Measurements from ENCODE around the gene SLC22A2. TPM values are rescaled to one million over a fixed set of nuclear protein-coding genes. Genes with fewer than 3 reads are reported as not detected.
"Not testable (repeated sequence)": the region's sequence is repeated elsewhere in the genome, so short reads cannot be mapped to it uniquely, and the experiment has no call there.

SLC22A2 gene
- total RNA-seq, 4 donors from 2014 or later = not detected

GRCh38 chr6:160239929-160240690 lies 18.5 kb downstream of the SLC22A2 start:
- no peak overlapping the region for H3K4me3 ChIP-seq
- H3K27me3 ChIP-seq = no peaks in the 10 kb centered on the region
- no peak for DNase-seq
- in situ Hi-C loops (cut with MboI; ENCODE audit: low pct_ligation_motif_present in 1 of 4, low pct_unique_long_range_greater_than_20kb in 1 of 4, low sequenced_read_pairs in 3 of 4) = no loop called here
- WGBS, 2 donors (ENCODE audit: low coverage in 1 of 2) = 83 to 84% methylated on average over 4 of the region's 4 CpGs
- H3K36me3 ChIP-seq = no peaks in the 10 kb centered on the region
- intact Hi-C loops (cut with DNase I; ENCODE audit: low total_unique reads) = no loop called here
- TF ChIP-seq POLR2AphosphoS5 (IDR thresholded peaks at IDR 0.05) = no peak
- TF ChIP-seq EP300 (IDR thresholded peaks at IDR 0.05; ENCODE audit: low read depth) = no peak
- no peak for TF ChIP-seq POLR2A (IDR thresholded peaks at IDR 0.05)
- no peak for TF ChIP-seq CTCF (IDR thresholded peaks at IDR 0.05)
- peak overlapping the region in 1 of 4 donors; percentile 66 for H3K27ac ChIP-seq
- peaks cover 0 to 24% (median 13%) of the 10 kb centered on the region in 4 donors for H3K4me1 ChIP-seq
- no peaks in the 10 kb centered on the region for H3K9me3 ChIP-seq

- Histone ChIP-seq H3K4me1 (peaks cover 0 to 24% (median 13%) of the 10 kb centered on the region in 4 donors), H3K27me3 (no peaks in the 10 kb centered on the region), H3K9me3 (no peaks in the 10 kb centered on the region), H3K4me3 (no peak overlapping the region), H3K36me3 (no peaks in the 10 kb centered on the region), H3K27ac (peak overlapping the region; percentile 66 to 79 (median 72))
- intact Hi-C loops (cut with DNase I; ENCODE audit: low total_unique reads) = no loop called here
- in situ Hi-C loops (cut with MboI; ENCODE audit: low pct_ligation_motif_present in 1 of 4, low pct_unique_long_range_greater_than_20kb in 1 of 4, low sequenced_read_pairs in 3 of 4) = no loop called here
- WGBS, 2 donors (ENCODE audit: low coverage in 1 of 2) = 62 to 64% methylated on average over 4 to 5 of the region's 5 CpGs
- peak; percentile 52 for DNase-seq
- no peak for TF ChIP-seq POLR2AphosphoS5 (IDR thresholded peaks at IDR 0.05)
- no peak for TF ChIP-seq CTCF (IDR thresholded peaks at IDR 0.05)
- no peak for TF ChIP-seq POLR2A (IDR thresholded peaks at IDR 0.05)
Observed at GRCh38 chr6:160238761-160239751, 19.6 kb downstream of the SLC22A2 start.

DNA sequence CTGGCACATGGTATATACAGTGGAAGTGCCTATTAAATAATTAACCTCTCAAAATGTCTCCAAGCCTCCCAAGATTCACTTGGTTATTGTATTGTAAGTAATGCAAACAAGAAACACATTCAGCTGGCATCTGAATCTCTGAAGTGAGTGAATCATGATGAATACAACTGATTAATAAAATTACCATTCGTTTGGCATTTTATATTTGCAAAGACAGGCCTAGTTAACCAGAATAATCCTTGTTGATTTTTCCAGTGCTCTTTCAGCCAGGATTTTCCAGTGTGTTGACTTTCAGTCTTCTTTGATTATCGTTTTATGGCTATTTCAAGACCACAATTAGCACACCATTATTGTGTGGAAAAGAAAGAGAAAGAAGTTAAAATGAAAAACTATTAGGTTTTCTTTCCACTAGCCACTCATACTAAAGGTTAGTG lies 20.3 kb downstream of the SLC22A2 start:
- H3K4me3 ChIP-seq = no peak overlapping the region
- H3K9me3 ChIP-seq = no peaks in the 10 kb centered on the region
- TF ChIP-seq EP300 (IDR thresholded peaks at IDR 0.05; ENCODE audit: low read depth) (no peak), POLR2A (IDR thresholded peaks at IDR 0.05) (no peak), CTCF (IDR thresholded peaks at IDR 0.05) (no peak), POLR2AphosphoS5 (IDR thresholded peaks at IDR 0.05) (no peak)
- in situ Hi-C loops (cut with MboI; ENCODE audit: low pct_ligation_motif_present in 1 of 4, low pct_unique_long_range_greater_than_20kb in 1 of 4, low sequenced_read_pairs in 3 of 4) = no loop called here
- peaks cover 0 to 24% (median 13%) of the 10 kb centered on the region in 4 donors for H3K4me1 ChIP-seq
- intact Hi-C loops (cut with DNase I; ENCODE audit: low total_unique reads) = no loop called here
- 21 to 25% methylated on average over 2 of the region's 2 CpGs for WGBS, 2 donors (ENCODE audit: low coverage in 1 of 2)
- H3K27ac ChIP-seq = peak overlapping the region; percentile 66 to 79 (median 72)
- H3K36me3 ChIP-seq = no peaks in the 10 kb centered on the region
- no peak for DNase-seq
- H3K27me3 ChIP-seq = no peaks in the 10 kb centered on the region

DNA sequence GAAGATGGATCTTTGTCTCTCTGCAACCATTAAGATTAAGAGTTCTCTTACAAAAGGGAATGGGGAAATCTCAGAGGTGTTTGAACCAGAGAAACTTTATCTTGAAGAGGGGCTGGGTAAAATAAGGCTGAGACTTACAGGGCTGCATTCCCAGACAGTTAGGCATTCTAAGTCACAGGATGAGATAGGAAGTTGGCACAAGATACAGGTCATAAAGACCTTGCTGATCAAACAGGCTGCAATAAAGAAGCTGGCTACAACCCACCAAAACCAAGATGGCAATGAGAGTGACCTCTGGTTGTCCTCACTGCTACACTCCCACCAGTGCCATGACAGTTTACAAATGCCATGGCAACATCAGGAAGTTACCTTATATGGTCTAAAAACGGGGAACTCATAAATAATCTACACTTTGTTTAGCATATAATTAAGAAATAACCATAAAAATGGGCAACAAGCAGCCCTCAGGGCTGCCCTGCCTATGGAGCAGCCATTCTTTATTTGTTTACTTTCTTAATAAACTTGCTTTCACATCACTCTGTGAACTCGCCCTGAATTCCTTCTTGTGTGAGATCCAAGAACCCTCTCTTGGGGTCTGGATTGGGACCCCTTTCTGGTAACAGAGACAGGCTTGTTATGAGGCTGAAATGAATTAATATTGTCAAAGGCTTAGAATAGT lies 20.9 kb downstream of the SLC22A2 start:
- in situ Hi-C loops (cut with MboI; ENCODE audit: low pct_ligation_motif_present in 1 of 4, low pct_unique_long_range_greater_than_20kb in 1 of 4, low sequenced_read_pairs in 3 of 4); H3K4me3 ChIP-seq; H3K36me3 ChIP-seq; intact Hi-C loops (cut with DNase I; ENCODE audit: low total_unique reads); DNase-seq; H3K9me3 ChIP-seq; H3K27me3 ChIP-seq: not testable (repeated sequence)
- Histone ChIP-seq H3K4me1 (peaks cover 0 to 24% (median 13%) of the 10 kb centered on the region in 4 donors), H3K27ac (peak overlapping the region; percentile 66 to 79 (median 72))
- 11 to 26% methylated on average over 1 to 2 of the region's 2 CpGs for WGBS, 2 donors (ENCODE audit: low coverage in 1 of 2)

- H3K36me3 ChIP-seq; intact Hi-C loops (cut with DNase I; ENCODE audit: low total_unique reads); in situ Hi-C loops (cut with MboI; ENCODE audit: low pct_ligation_motif_present in 1 of 4, low pct_unique_long_range_greater_than_20kb in 1 of 4, low sequenced_read_pairs in 3 of 4); H3K9me3 ChIP-seq; H3K4me3 ChIP-seq; H3K27me3 ChIP-seq; H3K27ac ChIP-seq; DNase-seq: not testable (repeated sequence)
- WGBS, 2 donors (ENCODE audit: low coverage in 1 of 2) = 65 to 83% methylated on average over 2 of the region's 2 CpGs
- peaks cover 0 to 24% (median 13%) of the 10 kb centered on the region in 4 donors for H3K4me1 ChIP-seq
Observed at GRCh38 chr6:160236235-160236872, 22.3 kb downstream of the SLC22A2 start.

GRCh38 chr6:160233950-160234640 lies 24.5 kb downstream of the SLC22A2 start:
- DNase-seq; in situ Hi-C loops (cut with MboI; ENCODE audit: low pct_ligation_motif_present in 1 of 4, low pct_unique_long_range_greater_than_20kb in 1 of 4, low sequenced_read_pairs in 3 of 4): not testable (repeated sequence)

More at GRCh38 chr6:160233950-160234640, 24.5 kb downstream of the SLC22A2 start:
- H3K4me3 ChIP-seq; H3K27me3 ChIP-seq; intact Hi-C loops (cut with DNase I; ENCODE audit: low total_unique reads); H3K36me3 ChIP-seq; H3K27ac ChIP-seq; H3K9me3 ChIP-seq: not testable (repeated sequence)
- WGBS, 2 donors (ENCODE audit: low coverage in 1 of 2) = 80 to 81% methylated on average over 1 to 12 of the region's 12 CpGs
- H3K4me1 ChIP-seq = peaks cover 0 to 19% (median 11%) of the 10 kb centered on the region in 4 donors
